NCI-H146 (cell line): Measurements from ENCODE around the gene MEGF10.

Source experiments
- DNase-seq: peaks from one replicate; lab custom pipeline; 2025; lab: John Stamatoyannopoulos, UW

The MEGF10 gene

GRCh38 chr5:127370631-127371030, 80.0 kb downstream of the MEGF10 start:
- DNase-seq: no peak

- DNase-seq: no peak
Measured at GRCh38 chr5:127373858-127374491, 83.4 kb downstream of the MEGF10 start.

- no peak for DNase-seq
Measured at GRCh38 chr5:127375124-127375523, 84.5 kb downstream of the MEGF10 start.

GRCh38 chr5:127375544-127376091, 85.0 kb downstream of the MEGF10 start:
- DNase-seq: no peak

- no peak for DNase-seq
Measured at GRCh38 chr5:127377651-127378050, 87.1 kb downstream of the MEGF10 start.

GRCh38 chr5:127385936-127386335, 95.3 kb downstream of the MEGF10 start:
- no peak for DNase-seq

GRCh38 chr5:127386557-127386956, 96.0 kb downstream of the MEGF10 start:
- no peak for DNase-seq

- no peak for DNase-seq
Measured at GRCh38 chr5:127389601-127390000, 99.0 kb downstream of the MEGF10 start.

GRCh38 chr5:127392762-127393161, 102.2 kb downstream of the MEGF10 start:
- DNase-seq: no peak

- no peak for DNase-seq
Measured at GRCh38 chr5:127396490-127397155, 106.0 kb downstream of the MEGF10 start.

- no peak for DNase-seq
Measured at GRCh38 chr5:127398508-127398907, 107.9 kb downstream of the MEGF10 start.

GRCh38 chr5:127399068-127399467, 108.5 kb downstream of the MEGF10 start:
- DNase-seq: no peak

GRCh38 chr5:127400539-127400938, 109.9 kb downstream of the MEGF10 start:
- DNase-seq: no peak

GRCh38 chr5:127400946-127401670, 110.5 kb downstream of the MEGF10 start:
- DNase-seq: no peak

GRCh38 chr5:127402361-127402760, 111.8 kb downstream of the MEGF10 start:
- DNase-seq: no peak

- DNase-seq: no peak
Measured at GRCh38 chr5:127404190-127404589, 113.6 kb downstream of the MEGF10 start.

- DNase-seq: no peak
Measured at GRCh38 chr5:127406326-127407121, 115.9 kb downstream of the MEGF10 start.

- no peak for DNase-seq
Measured at GRCh38 chr5:127409246-127409917, 118.8 kb downstream of the MEGF10 start.

- DNase-seq: no peak
Measured at GRCh38 chr5:127409921-127410675, 119.5 kb downstream of the MEGF10 start.

GRCh38 chr5:127410959-127411358, 120.4 kb downstream of the MEGF10 start:
- no peak for DNase-seq

GRCh38 chr5:127411381-127411780, 120.8 kb downstream of the MEGF10 start:
- DNase-seq: no peak
